NCI-H2171 treated with DMSO at 0.1 percent for 48 hours (cell line): ENCODE measurements around the gene RCSD1.

ENCODE experiments used
- DNase-seq: peaks from one replicate; lab custom pipeline; 2025; lab: John Stamatoyannopoulos, UW

Gene RCSD1

GRCh38 chr1:167693425-167694045 lies 63.5 kb downstream of the RCSD1 start:
- DNase-seq, result no peak

GRCh38 chr1:167694691-167695090 lies 64.7 kb downstream of the RCSD1 start:
- DNase-seq, result no peak

- no peak for DNase-seq
Measured at GRCh38 chr1:167695147-167695546, 65.1 kb downstream of the RCSD1 start.

- DNase-seq, result no peak
Measured at GRCh38 chr1:167695756-167696561, 65.9 kb downstream of the RCSD1 start.

GRCh38 chr1:167697667-167698141 lies 67.7 kb downstream of the RCSD1 start:
- DNase-seq, result no peak

GRCh38 chr1:167698313-167698712 lies 68.3 kb downstream of the RCSD1 start:
- no peak for DNase-seq

- no peak for DNase-seq
Measured at GRCh38 chr1:167701510-167701909, 71.5 kb downstream of the RCSD1 start.

- DNase-seq, result no peak
Measured at GRCh38 chr1:167703557-167703956, 73.5 kb downstream of the RCSD1 start.

- no peak for DNase-seq
Measured at GRCh38 chr1:167704715-167705114, 74.7 kb downstream of the RCSD1 start.

- DNase-seq, result no peak
Measured at GRCh38 chr1:167705250-167705649, 75.2 kb downstream of the RCSD1 start.

- DNase-seq, result no peak
Measured at GRCh38 chr1:167706363-167706762, 76.3 kb downstream of the RCSD1 start.

GRCh38 chr1:167706931-167707877 lies 77.2 kb downstream of the RCSD1 start:
- no peak for DNase-seq

GRCh38 chr1:167707942-167708341 lies 77.9 kb downstream of the RCSD1 start:
- DNase-seq, result no peak

- no peak for DNase-seq
Measured at GRCh38 chr1:167708940-167709389, 78.9 kb downstream of the RCSD1 start.

- DNase-seq, result no peak
Measured at GRCh38 chr1:167710836-167711235, 80.8 kb downstream of the RCSD1 start.

- no peak for DNase-seq
Measured at GRCh38 chr1:167711797-167712196, 81.8 kb downstream of the RCSD1 start.

GRCh38 chr1:167713330-167714081 lies 83.5 kb downstream of the RCSD1 start:
- DNase-seq, result no peak

- no peak for DNase-seq
Measured at GRCh38 chr1:167714098-167714438, 84.0 kb downstream of the RCSD1 start.

- peak; percentile 86 for DNase-seq
Measured at GRCh38 chr1:167714439-167715156, 84.6 kb downstream of the RCSD1 start.

GRCh38 chr1:167715157-167715999 lies 85.3 kb downstream of the RCSD1 start:
- peak; percentile 91 for DNase-seq
